Measurements from ENCODE around the gene LRMDA.

LRMDA gene

DNA sequence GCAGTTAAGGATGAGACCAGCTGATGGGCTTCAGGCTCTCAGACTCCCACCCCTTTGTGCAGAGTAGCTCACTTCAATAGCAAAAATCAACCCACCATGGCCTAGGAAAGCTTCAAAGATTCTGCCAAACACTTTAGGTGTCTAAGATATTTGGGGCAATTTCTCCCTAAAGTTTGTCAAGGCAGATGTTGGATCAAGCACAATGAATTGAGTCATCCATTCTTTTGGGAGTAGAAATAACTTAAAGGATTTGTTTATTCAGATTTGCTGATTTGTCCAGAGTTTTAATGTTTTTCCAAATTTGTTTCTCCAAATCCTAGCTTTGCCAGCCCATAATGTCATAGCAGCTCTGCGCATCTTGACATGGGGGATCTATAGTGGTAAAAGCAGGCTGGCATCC lies 855.1 kb downstream of the LRMDA start:
- Histone ChIP-seq H3K9ac (no peak overlapping the region), H3K4me2 (ENCODE audit: low read length) (no peak overlapping the region), H3K79me2 (no peaks in the 10 kb centered on the region), H3K36me3 (ENCODE audit: control insufficient read depth, insufficient read depth, low read length) (no peaks in the 10 kb centered on the region), H3K9me3 (ENCODE audit: control insufficient read depth, low read length) (no peaks in the 10 kb centered on the region), H3K27me3 (ENCODE audit: control insufficient read depth, insufficient read depth, low read length) (no peaks in the 10 kb centered on the region), H3K4me1 (no peaks in the 10 kb centered on the region), H3K4me3 (ENCODE audit: low read depth, low read length) (no peak overlapping the region), H3K27ac (no peak overlapping the region), H2AFZ (no peak overlapping the region)
- TF ChIP-seq, protein P1, sequence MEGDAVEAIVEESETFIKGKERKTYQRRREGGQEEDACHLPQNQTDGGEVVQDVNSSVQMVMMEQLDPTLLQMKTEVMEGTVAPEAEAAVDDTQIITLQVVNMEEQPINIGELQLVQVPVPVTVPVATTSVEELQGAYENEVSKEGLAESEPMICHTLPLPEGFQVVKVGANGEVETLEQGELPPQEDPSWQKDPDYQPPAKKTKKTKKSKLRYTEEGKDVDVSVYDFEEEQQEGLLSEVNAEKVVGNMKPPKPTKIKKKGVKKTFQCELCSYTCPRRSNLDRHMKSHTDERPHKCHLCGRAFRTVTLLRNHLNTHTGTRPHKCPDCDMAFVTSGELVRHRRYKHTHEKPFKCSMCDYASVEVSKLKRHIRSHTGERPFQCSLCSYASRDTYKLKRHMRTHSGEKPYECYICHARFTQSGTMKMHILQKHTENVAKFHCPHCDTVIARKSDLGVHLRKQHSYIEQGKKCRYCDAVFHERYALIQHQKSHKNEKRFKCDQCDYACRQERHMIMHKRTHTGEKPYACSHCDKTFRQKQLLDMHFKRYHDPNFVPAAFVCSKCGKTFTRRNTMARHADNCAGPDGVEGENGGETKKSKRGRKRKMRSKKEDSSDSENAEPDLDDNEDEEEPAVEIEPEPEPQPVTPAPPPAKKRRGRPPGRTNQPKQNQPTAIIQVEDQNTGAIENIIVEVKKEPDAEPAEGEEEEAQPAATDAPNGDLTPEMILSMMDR (IDR thresholded peaks at IDR 0.05): no peak

- Histone ChIP-seq H3K4me1 (no peaks in the 10 kb centered on the region), H3K9me3 (ENCODE audit: control insufficient read depth, low read length) (no peaks in the 10 kb centered on the region), H3K9ac (no peak overlapping the region), H3K4me3 (ENCODE audit: low read depth, low read length) (no peak overlapping the region), H2AFZ (no peak overlapping the region), H3K4me2 (ENCODE audit: low read length) (no peak overlapping the region), H3K27me3 (ENCODE audit: control insufficient read depth, insufficient read depth, low read length) (no peaks in the 10 kb centered on the region), H3K79me2 (no peaks in the 10 kb centered on the region), H3K36me3 (ENCODE audit: control insufficient read depth, insufficient read depth, low read length) (no peaks in the 10 kb centered on the region), H3K27ac (no peak overlapping the region)
- TF ChIP-seq, protein P1 (IDR thresholded peaks at IDR 0.05): no peak
Measured at GRCh38 chr10:76287856-76288255, 856.4 kb downstream of the LRMDA start.

GRCh38 chr10:76291175-76291574 lies 859.8 kb downstream of the LRMDA start:
- no peak overlapping the region for H3K4me2 ChIP-seq (ENCODE audit: low read length)
- H3K9me3 ChIP-seq (ENCODE audit: control insufficient read depth, low read length): no peaks in the 10 kb centered on the region
- H3K4me3 ChIP-seq (ENCODE audit: low read depth, low read length): no peak overlapping the region
- no peak overlapping the region for H3K9ac ChIP-seq
- no peaks in the 10 kb centered on the region for H3K4me1 ChIP-seq
- H3K27me3 ChIP-seq (ENCODE audit: control insufficient read depth, insufficient read depth, low read length): no peaks in the 10 kb centered on the region
- H3K79me2 ChIP-seq: no peaks in the 10 kb centered on the region
- H3K36me3 ChIP-seq (ENCODE audit: control insufficient read depth, insufficient read depth, low read length): no peaks in the 10 kb centered on the region
- H2AFZ ChIP-seq: no peak overlapping the region
- H3K27ac ChIP-seq: no peak overlapping the region
- TF ChIP-seq, protein P1 (IDR thresholded peaks at IDR 0.05): no peak

DNA sequence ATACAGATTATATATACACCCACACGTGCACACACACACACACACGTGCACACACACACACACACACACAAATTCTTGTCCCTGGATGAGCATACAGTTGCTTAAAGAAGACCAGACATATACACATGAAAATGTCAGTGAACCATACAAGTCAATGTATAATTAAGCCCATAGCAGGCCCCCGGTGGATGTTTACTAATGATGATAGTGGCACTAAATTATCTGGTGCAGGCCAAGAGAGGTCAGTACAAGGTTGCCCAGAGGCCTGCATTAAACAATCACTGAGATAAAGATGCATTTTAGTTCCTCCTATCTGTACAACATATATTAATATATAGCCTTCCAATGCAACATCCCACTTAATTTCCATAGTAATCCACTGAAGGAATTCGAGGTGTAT lies 860.5 kb downstream of the LRMDA start:
- H3K27ac ChIP-seq: no peak overlapping the region
- no peaks in the 10 kb centered on the region for H3K79me2 ChIP-seq
- H3K4me2 ChIP-seq (ENCODE audit: low read length): no peak overlapping the region
- H3K36me3 ChIP-seq (ENCODE audit: control insufficient read depth, insufficient read depth, low read length): no peaks in the 10 kb centered on the region
- no peak overlapping the region for H2AFZ ChIP-seq
- no peaks in the 10 kb centered on the region for H3K4me1 ChIP-seq
- no peak overlapping the region for H3K9ac ChIP-seq
- H3K9me3 ChIP-seq (ENCODE audit: control insufficient read depth, low read length): no peaks in the 10 kb centered on the region
- no peaks in the 10 kb centered on the region for H3K27me3 ChIP-seq (ENCODE audit: control insufficient read depth, insufficient read depth, low read length)
- TF ChIP-seq, protein P1 (IDR thresholded peaks at IDR 0.05): no peak
- H3K4me3 ChIP-seq (ENCODE audit: low read depth, low read length): no peak overlapping the region

- Histone ChIP-seq H3K9me3 (ENCODE audit: control insufficient read depth, low read length) (no peaks in the 10 kb centered on the region), H3K79me2 (no peaks in the 10 kb centered on the region), H3K36me3 (ENCODE audit: control insufficient read depth, insufficient read depth, low read length) (no peaks in the 10 kb centered on the region), H3K4me3 (ENCODE audit: low read depth, low read length) (no peak overlapping the region), H2AFZ (no peak overlapping the region), H3K4me2 (ENCODE audit: low read length) (no peak overlapping the region), H3K27me3 (ENCODE audit: control insufficient read depth, insufficient read depth, low read length) (no peaks in the 10 kb centered on the region), H3K27ac (no peak overlapping the region), H3K4me1 (no peaks in the 10 kb centered on the region), H3K9ac (no peak overlapping the region)
- TF ChIP-seq, protein P1 (IDR thresholded peaks at IDR 0.05): no peak
Measured at GRCh38 chr10:76296957-76297356, 865.5 kb downstream of the LRMDA start.

All from parathyroid adenoma (tissue), 2 donors.